Neural crest cell (in vitro differentiated cells): ENCODE measurements around the gene NUFIP1. TPM values are rescaled to one million over a fixed set of nuclear protein-coding genes. Genes with fewer than 3 reads are reported as not detected.
"Not testable (repeated sequence)": the region's sequence is repeated elsewhere in the genome, so short reads cannot be mapped to it uniquely, and the experiment has no call there.

ENCODE experiments used
- DNase-seq: peaks from one replicate; pipeline ENCODE4 v3.0.0; 2021; ENCODE audit warnings: low read depth, mixed read lengths, low spot score
- H3K27ac Mint-ChIP-seq: one replicate; pipeline ENCODE4 v1.8.0; 2021; ENCODE audit warnings: mild to moderate bottlenecking, mixed read lengths; ENCODE audit not compliant: unreplicated experiment
- H3K27me3 Mint-ChIP-seq: 2 replicates; pipeline ENCODE4 v1.8.0; 2021; ENCODE audit warnings: low read depth, mild to moderate bottlenecking, mixed read lengths
- H3K36me3 Mint-ChIP-seq: 2 replicates; pipeline ENCODE4 v1.8.0; 2021; ENCODE audit warnings: low read depth, mild to moderate bottlenecking, mixed read lengths
- H3K4me1 Mint-ChIP-seq: 2 replicates; pipeline ENCODE4 v1.8.0; 2021; ENCODE audit warnings: mixed read lengths
- H3K4me3 Mint-ChIP-seq: one replicate; pipeline ENCODE4 v1.8.0; 2021; ENCODE audit warnings: mild to moderate bottlenecking, mixed read lengths
- H3K9me3 Mint-ChIP-seq: 2 replicates; pipeline ENCODE4 v1.8.0; 2021; ENCODE audit warnings: mixed read lengths
- total RNA-seq: library from RNA; stranded (reverse); gene quantifications from 2 replicates; pipeline ENCODE4 v1.2.1, GENCODE V29; 2021
- TF ChIP-seq, protein P1 (sequence below): fragments of 200-600 bp; sonication (generic); conservative IDR thresholded peaks from 2 replicates; pipeline ENCODE4 v1.5.0; 2021; ENCODE audit warnings: antibody characterized with exemption, mild to moderate bottlenecking

NUFIP1 gene
- total RNA-seq, 1 donor from 2014 or later = 11.6 TPM

DNA sequence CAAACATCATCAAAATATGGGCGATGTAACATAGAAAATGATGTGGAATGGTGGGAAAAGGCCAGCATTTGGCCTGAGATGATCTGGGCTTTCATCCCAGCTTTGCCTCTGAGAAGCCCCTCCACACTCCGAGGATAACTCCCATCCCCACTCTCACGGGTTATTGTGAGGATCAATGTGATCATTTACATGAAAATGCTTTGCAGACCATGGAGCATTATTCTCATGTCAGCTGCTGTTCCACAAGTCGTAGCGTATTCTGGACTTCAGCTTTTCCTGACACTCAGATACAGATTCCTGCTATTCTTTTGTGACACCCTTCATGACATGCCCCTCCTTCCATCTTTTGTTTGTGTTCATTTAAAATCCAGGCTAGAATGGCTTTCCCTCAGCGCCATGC, 86.5 kb downstream of the NUFIP1 start:
- Mint-ChIP-seq H3K27me3 (no peaks in the 10 kb centered on the region), H3K36me3 (no peaks in the 10 kb centered on the region), H3K27ac (peak overlapping the region; percentile 98), H3K4me1 (peaks cover 58% of the 10 kb centered on the region), H3K4me3 (peak overlapping the region; percentile 80), H3K9me3 (peaks cover 5% of the 10 kb centered on the region)
- TF ChIP-seq, protein P1, sequence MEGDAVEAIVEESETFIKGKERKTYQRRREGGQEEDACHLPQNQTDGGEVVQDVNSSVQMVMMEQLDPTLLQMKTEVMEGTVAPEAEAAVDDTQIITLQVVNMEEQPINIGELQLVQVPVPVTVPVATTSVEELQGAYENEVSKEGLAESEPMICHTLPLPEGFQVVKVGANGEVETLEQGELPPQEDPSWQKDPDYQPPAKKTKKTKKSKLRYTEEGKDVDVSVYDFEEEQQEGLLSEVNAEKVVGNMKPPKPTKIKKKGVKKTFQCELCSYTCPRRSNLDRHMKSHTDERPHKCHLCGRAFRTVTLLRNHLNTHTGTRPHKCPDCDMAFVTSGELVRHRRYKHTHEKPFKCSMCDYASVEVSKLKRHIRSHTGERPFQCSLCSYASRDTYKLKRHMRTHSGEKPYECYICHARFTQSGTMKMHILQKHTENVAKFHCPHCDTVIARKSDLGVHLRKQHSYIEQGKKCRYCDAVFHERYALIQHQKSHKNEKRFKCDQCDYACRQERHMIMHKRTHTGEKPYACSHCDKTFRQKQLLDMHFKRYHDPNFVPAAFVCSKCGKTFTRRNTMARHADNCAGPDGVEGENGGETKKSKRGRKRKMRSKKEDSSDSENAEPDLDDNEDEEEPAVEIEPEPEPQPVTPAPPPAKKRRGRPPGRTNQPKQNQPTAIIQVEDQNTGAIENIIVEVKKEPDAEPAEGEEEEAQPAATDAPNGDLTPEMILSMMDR = no peak
- no peak for DNase-seq

DNA sequence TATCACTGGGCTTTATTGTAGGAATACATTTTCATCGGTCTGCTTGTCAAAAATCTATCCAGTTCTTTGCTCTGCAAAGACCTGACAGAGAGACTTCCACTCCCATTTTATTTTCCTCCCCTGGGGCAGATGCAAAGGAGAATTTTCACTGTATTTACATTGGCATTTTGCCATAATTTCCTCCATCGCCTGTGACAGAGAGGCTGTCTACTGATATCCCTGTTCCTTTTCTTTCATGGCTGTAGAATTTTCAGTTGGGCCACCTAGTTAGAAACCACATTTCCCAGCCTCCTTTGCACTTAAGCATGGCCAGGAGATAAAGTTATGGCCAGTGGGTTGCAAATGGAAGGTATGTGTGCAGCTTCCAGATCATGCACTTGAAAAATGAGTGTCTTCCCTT, 89.3 kb downstream of the NUFIP1 start:
- DNase-seq = no peak
- H3K27ac Mint-ChIP-seq = no peak overlapping the region
- no peaks in the 10 kb centered on the region for H3K36me3 Mint-ChIP-seq
- H3K4me1 Mint-ChIP-seq = peaks cover 34% of the 10 kb centered on the region
- H3K27me3 Mint-ChIP-seq = no peaks in the 10 kb centered on the region
- TF ChIP-seq, protein P1 = no peak
- H3K9me3 Mint-ChIP-seq = peaks cover 5% of the 10 kb centered on the region
- H3K4me3 Mint-ChIP-seq = no peak overlapping the region

DNA sequence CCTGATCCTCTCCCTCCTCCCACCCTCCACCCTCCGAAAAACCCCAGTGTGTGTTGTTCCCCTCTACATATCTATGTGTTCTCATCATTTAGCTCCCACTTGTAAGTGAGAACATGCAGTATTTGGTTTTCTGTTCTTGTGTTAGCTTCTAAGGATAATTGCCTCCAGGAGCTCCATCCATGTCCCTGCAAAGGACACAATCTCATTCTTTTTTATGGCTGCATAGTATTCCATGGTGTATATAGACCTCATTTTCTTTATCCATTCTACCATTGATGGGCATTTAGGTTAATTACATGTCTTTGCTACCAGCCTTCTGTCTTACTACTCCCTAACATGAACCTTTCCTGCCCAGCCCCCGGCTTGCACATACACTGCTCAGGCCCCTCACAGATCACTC, 91.0 kb downstream of the NUFIP1 start:
- peaks cover 26% of the 10 kb centered on the region for H3K4me1 Mint-ChIP-seq
- H3K27ac Mint-ChIP-seq, H3K27me3 Mint-ChIP-seq, H3K4me3 Mint-ChIP-seq, H3K9me3 Mint-ChIP-seq, DNase-seq, H3K36me3 Mint-ChIP-seq: not testable (repeated sequence)

DNA sequence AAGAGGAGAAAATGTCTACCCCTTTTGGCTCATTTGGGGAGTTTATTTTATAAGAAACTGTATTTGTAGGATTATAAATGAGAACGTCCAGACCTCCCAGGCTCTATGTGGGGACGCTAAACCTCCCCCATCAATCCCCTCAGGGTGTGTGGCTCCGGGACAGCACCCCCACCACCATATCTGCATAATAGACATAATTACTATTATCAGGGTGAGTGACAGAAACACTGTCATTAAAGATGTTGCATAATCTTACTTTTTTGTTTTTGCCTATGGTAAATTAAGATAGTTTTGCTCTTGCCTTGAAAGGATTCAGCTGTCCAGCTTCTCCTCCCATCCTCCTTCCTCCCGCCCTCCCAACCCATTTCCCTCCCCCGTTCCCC, 93.3 kb downstream of the NUFIP1 start:
- no peak for DNase-seq
- H3K4me1 Mint-ChIP-seq = peaks cover 8% of the 10 kb centered on the region
- H3K27me3 Mint-ChIP-seq = no peaks in the 10 kb centered on the region
- H3K27ac Mint-ChIP-seq = no peak overlapping the region
- peaks cover 3% of the 10 kb centered on the region for H3K9me3 Mint-ChIP-seq
- H3K4me3 Mint-ChIP-seq = no peak overlapping the region
- H3K36me3 Mint-ChIP-seq = no peaks in the 10 kb centered on the region
- TF ChIP-seq, protein P1 = no peak

DNA sequence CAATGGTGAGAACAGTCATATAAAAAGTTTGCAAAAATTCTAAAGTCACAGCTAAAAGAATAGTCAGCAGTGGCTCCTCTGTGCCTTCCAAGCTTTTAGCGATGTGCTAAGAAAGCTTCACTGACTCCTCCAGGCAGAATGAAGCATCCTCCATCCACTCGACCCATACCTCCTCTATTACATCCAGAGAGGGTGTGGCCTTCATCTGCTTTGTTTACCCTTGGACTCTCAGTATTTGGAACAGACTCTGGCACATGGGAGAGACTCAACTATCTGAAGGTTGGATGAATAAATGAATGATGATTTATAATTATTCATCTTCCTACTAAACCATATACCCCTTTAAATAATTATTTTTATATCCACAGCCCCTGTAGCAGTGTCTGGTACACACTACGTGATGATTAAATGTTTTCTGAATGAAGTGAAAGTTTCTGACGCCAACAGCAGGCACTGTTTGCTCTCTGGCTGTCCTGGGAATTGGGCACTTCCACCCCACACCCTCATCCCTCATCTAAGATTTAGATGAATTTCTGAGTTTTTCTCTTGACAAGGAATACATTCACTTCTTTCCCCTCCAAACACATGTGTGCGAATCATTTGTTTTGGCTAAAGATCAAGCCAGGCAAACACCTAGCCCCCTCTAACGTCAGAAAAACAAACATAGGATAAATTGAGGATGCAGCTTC, 93.9 kb downstream of the NUFIP1 start:
- Mint-ChIP-seq H3K9me3 (peaks cover 3% of the 10 kb centered on the region), H3K36me3 (no peaks in the 10 kb centered on the region), H3K27me3 (no peaks in the 10 kb centered on the region), H3K4me1 (peaks cover 8% of the 10 kb centered on the region), H3K27ac (no peak overlapping the region), H3K4me3 (no peak overlapping the region)
- DNase-seq = no peak
- TF ChIP-seq, protein P1 = no peak

DNA sequence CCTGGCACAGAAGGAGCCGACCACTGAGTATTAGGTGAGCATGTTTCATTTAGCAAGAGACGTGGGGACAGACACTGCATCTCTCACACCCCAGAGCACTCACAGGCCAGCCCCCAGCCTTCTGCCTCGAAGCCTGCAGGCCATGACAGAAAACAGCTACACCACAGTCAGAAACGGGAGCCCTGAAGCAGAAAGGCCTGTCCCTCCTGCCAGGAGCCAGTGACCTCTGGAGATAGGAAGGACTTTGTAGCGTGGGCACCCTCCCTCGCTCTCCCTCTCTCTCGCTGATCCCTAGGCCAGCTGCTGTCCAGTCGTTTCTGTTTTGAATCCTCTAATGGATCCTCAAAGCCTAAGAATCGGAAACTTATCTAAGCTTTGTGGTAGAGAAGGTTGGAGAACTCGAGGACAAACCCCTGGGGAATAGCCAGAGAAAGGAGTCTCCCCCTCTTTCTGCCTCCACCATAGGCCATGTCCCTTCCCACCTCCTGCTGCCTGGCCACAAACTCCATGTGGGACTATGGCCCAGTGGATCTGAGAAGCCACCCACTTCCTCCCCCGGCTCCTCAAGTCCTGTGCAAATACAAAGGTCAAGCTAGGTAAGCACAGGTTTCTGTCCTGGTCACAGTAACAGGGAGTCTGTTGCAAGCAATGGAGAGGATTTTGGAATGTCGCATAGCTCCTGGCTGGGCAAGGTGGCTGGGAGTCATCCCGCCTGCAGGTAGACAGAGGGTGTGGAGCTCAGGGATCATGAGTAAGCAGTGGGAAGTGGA, 95.1 kb downstream of the NUFIP1 start:
- Mint-ChIP-seq H3K36me3 (no peaks in the 10 kb centered on the region), H3K27ac (peak overlapping the region; percentile 89), H3K9me3 (peaks cover 3% of the 10 kb centered on the region), H3K4me3 (no peak overlapping the region), H3K4me1 (peaks cover 8% of the 10 kb centered on the region), H3K27me3 (no peaks in the 10 kb centered on the region)
- TF ChIP-seq, protein P1 = no peak
- DNase-seq = no peak
